ENCODE results near the gene SLC39A11.
"Not testable (repeated sequence)": the region's sequence is repeated elsewhere in the genome, so short reads cannot be mapped to it uniquely, and the experiment has no call there.

Gene SLC39A11

DNA sequence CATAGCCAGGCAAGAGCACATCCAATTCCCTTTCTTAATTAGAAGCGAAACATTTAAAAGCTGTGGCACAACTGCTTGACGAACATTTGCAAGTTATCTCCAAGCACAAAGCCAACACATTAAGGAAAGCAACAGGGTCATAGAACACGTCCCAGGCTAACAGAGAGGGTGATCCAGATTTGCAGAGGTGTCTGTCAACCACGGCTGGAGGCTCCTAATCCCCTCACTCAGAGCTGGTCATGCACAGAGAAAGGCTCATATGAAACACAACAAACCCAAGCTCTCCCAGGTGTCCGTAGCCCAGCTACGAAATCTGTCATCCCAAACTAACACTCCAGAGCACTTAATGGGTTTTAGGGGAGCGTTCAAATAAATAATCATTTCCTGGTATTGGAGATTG, 276.1 kb downstream of the SLC39A11 start:
- DNase-seq: no peak

DNA sequence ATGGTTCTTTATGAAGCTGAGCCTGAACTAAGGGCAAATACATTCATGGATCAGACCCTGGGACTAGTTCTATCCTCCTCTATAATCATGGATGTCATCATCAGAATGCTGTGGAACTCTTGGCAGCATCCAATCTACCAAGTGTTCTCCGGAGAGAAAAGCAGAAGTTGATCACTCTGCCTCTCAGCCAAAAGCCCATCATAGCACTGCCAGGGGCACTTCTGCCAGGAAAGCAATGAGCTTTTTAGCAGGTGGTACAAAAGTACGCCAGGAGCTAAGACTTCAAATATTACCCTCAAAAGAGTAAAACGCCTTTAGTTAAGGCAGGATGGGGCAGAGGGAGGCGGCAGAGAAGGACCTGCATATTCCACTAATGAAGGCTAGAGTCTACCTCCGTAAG, 279.0 kb downstream of the SLC39A11 start:
- no peak for DNase-seq

DNA sequence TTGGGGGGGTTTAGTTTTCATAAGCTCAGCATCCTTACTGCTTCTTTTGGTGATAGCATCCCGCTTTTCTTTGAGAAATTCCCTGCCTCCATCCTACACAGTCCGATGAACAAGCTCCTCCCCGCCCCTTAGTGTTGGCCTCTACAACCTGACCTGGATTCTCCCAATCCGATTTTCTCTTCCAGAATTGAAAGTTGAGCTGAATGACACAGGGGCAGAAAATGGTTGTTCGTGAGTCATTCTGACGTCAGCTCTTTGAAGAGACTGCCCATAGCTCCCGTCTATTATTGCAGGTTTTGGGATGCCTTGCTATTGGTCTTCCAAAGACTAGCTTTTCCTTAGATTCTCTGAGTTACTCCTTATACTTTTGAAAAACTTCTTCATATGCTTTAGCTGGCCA, 279.7 kb downstream of the SLC39A11 start:
- DNase-seq: no peak

DNA sequence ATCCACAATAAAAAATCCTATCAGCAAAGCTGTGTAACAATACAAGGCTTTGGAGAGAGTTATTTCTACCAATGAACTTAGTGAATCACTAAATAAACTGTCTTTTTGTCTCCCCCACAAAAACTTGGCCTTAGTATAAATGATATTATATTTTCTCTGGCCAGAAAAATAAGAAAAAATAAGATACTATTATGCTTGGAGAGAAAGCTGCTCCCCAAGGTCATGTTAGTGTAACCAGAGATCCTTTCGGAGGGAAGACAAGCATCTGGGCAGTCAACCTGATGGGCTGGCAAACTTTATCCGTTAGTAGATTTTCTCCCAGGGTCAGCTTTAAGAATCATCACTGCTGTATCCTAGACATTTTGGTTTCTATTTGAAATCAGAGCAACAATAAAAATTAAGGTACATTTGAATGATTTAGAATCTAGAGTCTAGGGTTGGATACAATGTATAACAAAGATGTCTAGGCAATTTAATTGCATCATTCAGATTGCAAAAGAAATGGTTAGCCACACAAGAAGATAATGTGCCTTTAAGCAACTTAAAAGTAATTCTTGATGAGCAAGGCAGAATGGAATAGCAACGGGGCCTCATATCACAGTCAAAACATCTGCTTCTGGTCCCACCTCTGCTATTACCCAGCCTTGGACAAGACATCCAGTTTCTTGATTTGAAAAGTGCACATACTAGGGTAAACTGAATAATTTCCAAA, 280.4 kb downstream of the SLC39A11 start:
- DNase-seq: no peak

DNA sequence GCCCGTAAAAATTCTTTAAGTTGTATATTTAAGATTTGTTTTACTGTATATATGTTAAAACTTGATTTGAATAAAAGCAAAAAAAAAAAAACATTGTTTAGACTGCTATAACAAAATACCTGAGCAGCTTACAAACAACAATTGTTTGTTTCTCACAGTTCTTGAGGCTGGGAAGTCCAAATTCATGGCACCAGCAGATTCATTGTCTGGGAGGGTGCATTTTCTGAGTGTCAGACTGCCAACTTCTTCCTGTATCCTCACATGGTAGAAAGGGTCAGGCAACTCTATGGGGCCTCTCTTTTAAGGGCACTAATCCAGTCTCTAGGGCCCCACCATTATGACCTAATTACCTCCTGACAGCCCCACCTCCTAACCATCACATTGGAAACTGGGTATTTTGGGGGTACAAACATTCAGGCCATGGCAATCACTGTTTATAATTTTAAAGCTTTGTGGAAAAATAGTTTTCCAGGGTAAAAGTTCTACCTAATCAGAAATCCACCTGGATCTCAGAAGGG, 281.4 kb downstream of the SLC39A11 start:
- DNase-seq: no peak

DNA sequence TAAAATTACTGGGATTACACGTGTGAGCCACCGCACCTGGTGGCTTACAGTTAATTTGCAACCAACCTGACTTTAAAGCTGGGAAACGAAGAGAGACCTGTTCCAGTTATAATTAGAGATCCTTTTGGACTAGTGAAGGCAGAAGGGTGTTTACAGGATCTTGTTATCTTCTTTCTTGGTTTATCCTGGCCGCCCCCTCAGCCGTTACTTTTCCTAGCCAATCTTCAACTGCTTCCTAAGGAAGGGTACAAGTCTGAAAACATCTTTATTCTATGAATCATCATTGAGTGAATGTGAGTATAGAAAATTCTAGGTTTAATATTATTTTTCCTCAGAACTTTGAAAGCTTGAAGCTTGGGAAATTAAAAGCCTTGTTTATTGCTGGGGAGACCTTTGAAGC, 286.5 kb downstream of the SLC39A11 start:
- DNase-seq: no peak

DNA sequence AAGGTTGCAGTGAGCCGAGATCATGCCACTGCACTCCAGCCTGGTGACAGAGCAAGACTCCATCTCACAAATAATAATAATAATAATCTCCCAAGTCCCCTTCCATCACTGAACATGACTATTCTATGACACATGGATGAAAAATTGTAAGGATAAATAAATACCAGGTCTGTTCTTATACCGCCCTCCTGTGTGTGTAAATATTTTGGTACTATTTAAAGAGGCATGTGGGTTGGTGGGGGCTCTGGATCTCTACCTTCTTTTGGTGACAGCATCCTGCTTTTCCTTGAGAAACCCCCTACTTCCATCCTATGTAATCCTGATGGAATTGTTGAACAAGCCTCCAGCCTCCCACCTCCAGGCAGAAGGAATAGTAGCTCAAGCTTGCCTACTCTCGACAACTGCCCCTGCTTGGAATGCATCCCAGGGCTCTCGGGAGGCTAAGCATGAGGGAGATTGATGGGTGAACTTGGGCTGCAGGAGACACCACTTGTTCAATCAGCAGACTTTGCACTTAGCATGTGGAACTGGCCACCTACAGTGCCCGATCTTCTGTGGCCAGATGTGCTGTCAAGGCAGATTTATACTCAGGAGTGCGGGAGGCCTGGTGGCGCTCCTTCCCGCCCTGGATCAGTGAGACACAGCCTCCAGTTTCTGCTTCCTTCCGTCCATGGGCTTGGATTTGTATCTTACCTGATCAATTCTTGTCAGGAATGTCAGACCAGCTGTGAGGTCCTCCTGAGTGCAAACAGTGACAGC, 287.4 kb downstream of the SLC39A11 start:
- no peak for DNase-seq

DNA sequence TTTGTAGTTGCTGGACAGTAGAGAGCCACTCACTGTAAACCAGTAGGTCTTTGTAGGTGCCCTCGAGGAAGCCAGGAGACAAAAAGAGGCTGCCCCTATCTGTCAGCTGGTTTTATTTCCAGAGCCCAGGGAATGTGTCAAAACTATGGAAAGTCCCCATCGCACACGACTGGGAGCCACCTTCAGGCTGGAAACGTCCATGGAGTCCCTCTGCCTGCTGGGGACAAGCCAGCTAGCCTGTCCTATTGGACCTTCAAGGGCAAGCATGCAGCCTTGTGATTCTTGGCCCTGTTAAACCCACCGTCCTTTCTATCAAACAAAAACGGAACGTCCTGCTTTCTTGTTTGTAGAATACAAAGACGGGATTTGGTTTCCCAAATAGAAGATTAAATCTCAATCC, 289.8 kb downstream of the SLC39A11 start:
- no peak for DNase-seq

DNA sequence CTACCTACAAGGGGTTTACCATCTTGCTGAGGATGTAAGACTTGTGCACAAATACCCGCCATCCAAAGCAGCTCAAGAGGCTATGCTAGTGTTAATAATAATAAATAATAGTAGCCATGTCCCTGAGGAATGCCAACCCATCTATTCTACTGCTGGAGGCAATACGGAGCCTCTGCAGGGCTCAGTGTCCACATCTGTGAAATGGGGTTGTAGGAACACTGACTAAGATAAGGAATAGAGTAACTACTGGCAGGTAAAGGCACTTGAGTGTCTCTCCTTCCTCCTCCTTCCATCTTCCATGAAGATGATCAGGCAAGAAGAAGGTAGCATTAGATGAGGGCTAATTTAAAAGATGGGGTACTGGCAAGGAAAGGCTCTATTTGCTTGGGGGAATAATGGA, 295.3 kb downstream of the SLC39A11 start:
- DNase-seq: no peak

DNA sequence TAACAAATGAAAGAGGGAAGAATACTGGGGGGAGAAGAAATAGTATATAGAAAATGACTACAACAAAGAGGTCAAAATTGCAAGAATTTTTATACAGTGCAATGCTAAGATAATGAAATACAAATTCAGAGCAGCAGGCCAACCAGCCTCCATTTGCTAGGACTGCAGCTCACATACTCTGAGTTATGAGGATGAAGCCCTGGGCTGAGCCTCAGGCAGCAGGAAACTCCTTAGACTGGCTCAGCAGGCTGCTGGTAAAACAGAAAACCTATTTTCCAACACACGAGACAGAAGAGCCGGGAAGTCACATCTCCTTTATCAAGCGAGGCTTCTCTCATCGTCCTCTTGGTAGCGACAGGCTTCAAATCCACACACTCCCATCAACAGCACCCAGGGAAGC, 296.5 kb downstream of the SLC39A11 start:
- DNase-seq: no peak

DNA sequence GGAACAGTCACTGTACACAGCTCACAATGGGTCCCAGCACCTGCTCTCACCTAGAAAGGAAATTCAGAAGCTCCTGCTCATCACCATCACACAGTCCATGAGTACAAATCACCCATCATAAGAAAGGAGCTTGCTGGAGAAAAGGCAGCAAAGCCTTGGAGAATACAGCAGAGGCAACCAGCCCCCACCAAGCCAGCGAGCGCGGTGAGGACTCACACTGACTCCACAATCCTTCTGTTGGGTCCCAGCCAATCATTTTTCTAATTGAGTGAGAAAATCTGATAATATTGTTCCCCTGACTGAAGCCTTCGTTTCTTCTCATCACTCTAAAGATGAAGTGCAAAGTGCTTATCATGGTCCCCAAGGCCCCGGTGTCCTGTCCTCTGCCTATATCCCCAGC, 298.3 kb downstream of the SLC39A11 start:
- DNase-seq: no peak

DNA sequence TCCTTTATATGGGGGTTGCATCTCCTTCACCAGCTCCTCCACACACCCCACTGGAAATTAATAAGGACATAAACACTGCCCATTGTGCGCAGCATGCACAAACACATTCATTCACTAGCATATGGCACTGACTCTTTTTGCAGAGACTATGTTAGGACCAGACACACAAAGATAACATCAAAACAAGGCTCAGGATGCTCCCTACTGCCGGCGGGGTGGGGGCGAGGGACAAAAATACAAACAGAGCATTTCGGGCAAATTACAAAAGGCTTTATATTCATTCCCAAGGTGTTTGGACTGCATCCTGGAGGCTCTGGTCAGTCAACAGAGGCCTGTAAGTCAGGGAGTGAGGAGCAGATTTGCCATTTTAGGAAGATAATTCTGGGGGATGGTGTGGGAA, 299.7 kb downstream of the SLC39A11 start:
- no peak for DNase-seq

DNA sequence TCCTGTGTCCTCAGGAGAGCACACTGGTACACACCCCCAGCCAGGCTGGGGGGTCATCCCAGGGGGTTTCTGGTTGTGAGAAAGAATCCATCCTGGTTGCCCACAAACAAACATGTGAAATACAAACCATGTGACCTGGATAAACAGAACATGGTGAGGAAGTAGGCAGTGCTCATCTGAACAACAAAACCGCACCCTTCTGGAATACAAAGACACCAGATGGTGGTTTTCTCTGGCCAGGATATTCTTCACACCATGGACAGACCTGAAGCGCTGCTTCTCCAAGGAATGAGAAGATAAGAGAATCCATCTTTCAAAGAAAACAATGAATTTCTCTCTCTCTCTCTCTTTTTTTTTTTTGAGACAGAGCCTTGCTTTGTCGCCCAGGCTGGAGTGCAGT, 302.3 kb downstream of the SLC39A11 start:
- DNase-seq: no peak

DNA sequence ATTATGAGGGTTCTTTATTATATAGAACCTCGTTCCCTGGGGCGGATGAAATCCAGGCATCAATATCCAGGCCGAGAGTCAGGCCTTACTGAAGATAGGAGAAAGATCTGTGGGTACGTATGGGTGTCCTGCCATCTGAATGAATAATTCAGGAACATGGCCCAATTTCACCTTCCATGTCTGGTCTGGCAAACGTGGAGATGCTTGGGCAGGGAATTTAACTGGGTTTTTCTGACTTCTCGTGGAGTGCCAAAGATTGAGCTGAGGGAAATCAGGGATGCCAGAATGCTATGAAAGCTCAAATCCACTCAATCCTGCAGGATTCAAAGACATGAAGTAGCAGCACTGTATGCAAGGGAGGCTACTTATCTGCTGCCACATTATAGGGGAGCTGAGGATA, 302.8 kb downstream of the SLC39A11 start:
- DNase-seq: no peak

DNA sequence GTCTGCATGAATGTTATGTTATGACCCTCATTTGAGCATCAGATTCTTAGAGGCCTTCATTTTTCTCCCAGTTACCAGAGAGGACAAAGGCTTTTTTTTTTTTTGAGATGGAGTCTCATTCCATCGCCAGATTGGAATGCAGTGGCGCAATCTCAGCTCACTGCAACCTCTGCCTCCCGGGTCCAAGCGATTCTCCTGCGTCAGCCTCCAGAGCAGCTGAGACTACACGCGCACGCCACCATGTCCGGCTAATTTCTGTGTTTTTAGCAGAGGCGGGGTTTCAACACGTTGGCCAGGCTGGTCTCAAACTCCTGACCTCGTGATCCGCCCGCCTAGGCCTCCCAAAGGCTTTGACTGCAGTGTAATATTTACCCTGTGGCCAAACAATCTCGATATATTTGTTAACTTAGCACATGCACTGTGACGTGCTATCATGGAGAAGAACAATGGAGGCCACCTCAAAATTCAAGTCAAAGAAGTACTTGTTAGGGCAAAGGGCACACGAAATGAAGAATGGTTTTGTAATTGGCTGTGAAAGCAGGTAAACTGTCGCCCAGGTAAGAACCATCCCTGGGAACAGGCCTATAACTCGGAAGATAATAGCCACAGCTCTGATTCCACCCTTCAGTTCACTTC, 303.4 kb downstream of the SLC39A11 start:
- DNase-seq: no peak

DNA sequence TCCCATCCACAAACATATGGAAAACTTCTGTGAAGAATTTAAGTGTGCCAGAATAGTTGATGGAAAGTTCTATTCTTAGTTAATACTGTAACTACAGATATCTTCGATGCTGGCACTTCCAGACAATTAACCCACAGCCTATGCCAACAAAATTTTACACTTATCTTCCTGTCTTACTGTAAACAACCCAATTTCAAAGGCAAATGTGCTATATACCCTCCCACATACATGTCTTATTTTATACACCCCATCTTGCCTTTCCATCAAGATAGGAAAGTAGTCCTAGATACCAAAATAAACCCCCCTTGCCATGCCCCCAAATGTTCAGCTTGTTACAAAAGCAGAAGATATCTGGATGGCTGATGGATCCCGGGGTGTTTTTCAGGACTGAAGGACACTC, 306.3 kb downstream of the SLC39A11 start:
- no peak for DNase-seq

DNA sequence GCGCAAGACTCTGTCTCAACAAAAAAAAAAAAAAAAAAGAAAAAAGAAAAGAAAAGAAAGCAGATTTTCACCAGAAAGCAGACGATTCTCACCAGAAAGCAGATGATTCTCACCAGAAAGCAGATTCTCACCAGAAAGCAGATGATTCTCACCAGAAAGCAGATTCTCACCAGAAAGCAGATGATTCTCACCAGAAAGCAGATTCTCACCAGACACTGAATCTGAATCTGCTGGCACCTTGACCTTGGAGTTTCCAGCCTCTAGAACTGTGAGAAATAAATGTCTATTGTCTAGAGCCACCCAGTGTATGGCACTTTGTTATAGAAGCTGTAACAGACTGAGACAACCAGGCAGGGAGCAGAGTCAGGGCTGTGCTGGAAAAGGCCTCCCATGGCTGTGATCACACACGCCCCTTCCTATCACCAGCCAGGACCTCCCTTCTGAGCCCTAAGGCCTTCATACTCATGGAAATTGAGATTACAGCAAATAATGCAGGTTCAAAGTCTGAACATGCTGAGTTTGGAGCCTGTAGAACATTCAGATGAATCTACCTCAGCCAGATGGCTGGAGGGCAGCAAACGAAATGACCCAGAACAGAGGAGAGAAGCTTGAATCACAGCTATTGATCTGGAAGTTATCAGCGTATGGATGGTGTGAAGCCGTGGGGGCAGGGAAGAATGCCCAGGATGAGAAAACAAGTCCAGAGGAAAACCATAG, 309.3 kb downstream of the SLC39A11 start:
- no peak for DNase-seq

DNA sequence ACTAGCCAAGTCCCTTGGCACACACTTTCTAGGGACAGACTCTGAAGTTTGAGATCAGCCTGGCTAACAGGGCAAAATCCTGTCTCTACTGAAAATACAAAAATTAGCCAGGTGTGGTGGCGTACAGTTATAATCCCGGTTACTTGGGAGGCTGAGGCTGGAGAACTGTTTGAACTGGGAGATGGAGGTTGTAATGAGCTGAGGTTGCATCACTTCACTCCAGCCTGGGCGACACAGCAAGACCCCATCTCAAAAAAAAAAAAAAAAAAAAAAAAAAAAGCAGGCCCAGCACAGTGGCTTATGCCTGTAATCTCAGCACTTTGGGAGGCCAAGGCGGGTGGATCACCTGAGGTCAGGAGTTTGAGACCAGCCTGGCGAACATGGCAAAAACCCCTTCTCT, 310.1 kb downstream of the SLC39A11 start:
- DNase-seq: not testable (repeated sequence)

DNA sequence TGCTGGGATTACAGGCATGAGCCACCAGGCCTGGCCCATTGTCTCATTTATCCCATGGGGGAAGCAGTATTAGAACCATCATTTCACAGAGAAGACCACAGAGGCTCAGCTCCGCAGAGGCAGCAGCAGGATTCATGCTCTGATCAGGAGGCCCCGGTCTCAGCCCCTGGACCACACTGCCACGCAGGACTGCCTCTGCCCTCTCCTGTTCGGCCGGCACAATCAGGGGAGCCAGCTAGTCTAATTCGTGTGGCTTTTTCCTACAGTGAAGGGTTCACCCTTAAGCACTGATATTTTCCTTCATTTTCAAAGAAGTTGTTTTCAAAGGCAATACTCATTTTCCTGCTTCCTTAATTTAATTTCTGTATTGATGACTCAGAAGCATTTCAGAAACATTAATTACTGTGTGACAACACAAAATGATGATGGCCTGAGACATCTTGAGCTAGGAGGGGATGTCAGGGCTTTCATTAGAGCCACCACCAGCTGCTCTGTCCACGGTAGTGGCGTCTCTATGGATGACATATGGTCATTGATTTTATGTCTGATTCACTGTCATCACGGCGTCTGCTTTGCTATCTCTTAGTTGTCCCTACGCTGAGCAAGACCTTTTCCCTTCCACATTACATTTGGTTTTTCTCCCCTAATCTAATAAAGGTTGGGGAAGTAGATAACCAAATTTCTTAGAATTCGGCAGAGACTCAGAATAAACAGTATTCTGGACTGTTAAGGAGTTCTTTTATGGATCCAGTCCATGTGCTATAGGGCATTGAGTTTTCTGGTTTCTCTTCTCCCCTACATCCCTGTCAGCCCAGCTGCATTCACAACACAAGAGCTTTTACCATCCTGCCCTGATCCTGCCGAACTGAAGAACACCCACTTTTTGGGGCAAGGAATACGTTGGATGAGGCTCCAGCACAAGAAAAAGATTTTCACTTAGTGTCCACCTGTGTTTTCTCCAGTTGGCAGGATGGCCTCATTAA, 314.0 kb downstream of the SLC39A11 start:
- no peak for DNase-seq

DNA sequence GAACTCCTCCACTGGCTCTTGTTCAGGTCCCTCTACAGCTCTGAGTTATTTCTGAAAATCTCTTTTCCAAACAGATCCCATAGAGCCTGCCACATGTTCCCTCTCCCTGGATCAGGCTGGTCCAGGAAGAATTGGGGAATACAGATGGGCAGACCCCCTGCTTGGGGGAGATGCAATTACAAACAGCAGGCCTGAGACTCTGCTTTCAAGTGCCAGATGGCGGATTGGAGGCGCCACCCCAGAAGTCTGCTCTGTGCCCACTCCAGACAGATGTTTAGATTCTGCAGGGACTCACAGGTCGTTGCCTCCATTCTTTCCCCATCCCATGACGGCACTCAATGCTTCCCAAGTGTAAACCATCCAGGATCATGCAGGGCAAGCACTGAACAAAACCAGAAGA, 316.6 kb downstream of the SLC39A11 start:
- no peak for DNase-seq

DNA sequence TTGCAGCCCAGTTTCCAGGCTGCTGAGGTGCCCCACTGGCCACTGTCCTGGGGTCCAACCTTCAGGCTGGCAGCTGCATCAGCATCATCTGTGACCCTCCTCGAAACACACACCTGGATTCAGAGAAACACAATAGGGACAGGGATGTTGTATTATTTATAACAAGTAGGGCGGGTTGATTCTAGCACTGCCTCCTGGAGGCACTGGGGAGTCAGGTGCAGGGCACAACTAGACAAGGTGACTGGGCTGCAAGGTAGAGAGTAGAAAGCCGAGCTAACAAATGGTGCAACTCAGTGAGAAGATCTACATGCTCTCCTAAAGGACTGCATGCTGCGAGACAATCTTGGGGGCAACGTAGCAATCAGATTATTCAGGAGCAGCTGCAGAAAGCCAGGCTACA, 317.3 kb downstream of the SLC39A11 start:
- DNase-seq: no peak

DNA sequence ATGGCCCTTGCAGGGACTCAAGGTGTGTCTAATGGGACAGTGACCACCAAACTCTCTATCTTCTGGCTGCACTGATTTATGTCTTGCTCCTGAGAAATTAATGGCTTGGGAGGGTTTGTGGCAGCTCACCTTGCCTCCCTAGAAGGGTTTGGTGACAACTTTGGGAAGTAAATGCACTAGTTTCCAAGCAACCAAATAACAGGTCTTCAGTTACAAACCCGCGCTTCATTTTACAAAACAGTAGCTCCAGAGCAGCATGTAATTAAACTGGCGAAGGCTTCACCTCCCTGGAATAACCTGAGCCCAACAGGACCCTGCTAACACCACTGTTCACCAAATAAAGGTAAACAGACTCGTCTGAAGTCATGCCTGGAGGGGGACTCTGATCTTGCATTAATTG, 318.3 kb downstream of the SLC39A11 start:
- DNase-seq: no peak
